ENCODE measurements around the gene ZCCHC3.

The ZCCHC3 gene

DNA sequence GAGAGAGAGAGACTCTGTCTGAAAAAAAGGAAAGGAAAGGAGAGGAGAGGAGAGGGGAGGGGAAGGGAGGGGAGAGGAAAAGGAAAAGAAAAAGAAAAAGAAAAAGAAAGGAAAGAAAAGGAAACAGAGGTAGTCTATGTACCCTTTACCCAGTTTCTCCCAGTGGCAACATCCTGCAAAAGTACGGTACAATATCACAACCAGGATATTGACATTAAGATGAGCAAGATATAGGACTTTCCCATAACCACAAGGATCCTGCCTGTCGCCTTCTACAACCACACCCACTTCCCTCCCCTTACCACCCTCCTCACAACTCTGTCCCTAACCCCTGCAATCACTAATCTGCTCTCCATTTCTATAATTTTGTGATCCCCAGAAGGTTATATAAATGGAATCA, 10.9 kb upstream of the ZCCHC3 start:
- no peak for DNase-seq

DNA sequence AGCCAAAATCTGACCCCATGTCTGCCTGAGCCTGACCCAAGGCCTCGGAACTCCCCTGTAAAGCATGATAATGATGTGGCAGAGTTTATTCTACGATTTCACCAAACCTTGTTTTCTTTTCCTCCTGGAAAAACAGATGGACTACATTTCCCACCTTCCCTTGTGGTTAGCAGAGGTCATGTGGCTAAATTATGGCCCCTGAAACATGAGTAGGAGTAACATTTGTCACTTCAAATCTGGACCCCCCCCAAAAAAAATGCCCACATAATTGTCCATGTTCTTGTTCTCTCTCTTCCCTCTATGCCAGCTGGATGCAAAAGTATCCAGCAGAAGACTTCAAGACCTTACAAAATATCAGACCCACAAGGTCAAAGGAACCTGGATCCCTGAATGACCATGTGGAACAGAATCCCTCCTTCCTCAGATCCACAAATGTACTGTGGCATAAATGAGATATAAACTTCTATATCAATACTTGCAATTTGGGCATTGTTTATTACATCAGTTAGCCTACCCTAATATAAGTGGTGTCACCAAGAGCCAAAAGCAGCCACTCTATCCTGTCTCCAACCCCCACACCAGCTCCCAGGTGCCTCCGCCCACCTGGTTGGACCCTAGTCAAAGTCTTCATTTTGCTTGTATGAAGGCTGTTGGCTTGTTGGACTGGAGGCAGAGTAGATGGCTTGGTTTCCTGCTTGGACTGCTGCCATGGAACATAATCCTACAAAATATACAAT, 8.2 kb upstream of the ZCCHC3 start:
- no peak for DNase-seq

DNA sequence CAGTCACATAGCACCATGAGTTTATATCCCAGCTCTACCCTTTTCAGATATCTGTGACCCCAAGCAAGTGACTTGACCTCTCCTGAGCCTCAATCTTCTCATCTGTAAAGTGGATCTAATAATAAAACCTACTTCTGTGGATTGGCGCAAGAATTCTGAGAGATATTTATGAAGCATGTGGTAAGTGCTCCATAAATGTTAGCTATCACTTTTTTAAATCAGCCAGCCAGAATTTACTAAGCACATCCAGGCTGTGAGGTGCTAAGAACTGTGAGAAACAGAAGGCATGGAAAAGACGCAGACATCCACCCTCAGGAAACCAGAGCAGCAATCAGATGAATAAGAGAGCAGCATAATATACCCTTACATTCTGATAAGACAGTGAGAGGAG, 7.7 kb upstream of the ZCCHC3 start:
- DNase-seq: no peak

DNA sequence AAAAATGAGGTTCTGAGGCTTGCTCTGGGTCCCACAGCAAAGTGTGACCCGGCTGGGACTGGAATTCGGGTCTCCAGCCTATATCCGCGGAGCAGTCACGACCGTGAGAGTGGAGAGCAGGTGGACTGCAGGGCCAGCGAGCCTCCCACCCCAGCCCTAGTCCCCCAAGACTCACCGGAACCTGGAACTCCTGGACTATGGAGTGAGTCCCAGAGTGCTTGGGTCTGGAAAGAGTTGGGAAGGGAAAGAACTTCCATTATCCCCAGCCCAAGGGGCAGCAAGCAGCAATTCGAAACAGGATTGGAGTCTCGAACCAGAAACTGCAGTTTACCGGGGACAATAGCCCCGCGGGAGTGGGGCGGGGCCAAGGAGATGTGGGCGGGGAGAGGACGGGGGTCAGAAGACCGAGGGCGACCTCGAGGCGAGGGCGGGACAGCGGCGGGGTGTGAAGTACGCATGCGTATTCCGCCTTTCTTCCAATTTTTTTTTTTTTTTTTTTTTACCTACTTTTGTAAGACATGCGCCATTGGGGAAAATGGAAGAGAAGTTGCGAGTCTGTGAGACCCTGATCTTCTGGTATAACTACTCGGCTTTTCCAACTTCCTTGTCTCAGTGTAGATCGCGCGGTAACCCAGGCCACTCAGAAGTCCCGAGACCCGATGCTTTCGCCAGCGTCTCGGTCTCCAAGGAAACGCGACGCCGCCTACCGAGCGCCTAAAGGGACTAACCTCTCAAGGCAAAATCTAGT, 7.1 kb upstream of the ZCCHC3 start, which contains the start of gene C20orf96:
Gene C20orf96 (minus strand): TSS at position 667 of the 748 bp plus-strand sequence. CDS start 140 bp downstream, at position 527.
- DNase-seq: peak; percentile 69

DNA sequence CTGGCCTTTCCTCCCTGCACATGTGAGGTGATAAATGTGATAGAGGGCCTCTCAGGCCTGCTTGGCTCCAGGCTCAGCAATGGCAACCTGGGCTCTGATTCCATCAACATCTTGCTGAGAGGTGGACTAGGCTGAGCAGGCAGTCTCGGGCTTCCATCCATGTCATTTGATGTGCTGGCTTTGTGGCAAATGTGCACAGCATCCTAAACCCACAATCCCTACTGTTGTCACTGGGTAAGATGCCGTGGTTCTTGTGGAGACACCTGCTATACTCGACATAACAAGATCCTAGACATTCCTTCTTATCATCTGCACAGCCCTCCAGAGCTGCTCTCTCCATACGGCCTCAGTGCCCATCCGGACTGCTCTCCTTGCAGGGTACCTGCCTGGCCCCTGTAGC, 2.8 kb upstream of the ZCCHC3 start:
- DNase-seq: no peak

DNA sequence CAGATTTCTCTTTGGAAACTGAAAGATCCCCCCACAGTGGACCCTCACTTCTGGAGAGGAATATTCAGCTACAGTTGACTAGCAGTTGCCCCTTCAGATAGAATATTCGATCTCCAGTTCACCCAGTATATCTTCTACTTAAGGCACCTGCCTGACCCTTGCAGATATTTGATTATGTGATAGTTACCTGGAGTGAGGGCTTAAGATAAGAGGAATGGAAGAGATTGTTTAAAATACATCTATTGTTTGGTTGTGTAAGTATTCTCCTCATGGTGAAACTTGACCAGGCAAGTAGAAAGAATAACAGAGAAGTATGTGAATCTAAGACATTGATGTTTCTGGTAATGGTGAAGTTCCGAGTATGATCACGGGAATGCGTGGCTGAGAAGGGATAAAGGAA, 1.6 kb upstream of the ZCCHC3 start:
- DNase-seq: no peak

DNA sequence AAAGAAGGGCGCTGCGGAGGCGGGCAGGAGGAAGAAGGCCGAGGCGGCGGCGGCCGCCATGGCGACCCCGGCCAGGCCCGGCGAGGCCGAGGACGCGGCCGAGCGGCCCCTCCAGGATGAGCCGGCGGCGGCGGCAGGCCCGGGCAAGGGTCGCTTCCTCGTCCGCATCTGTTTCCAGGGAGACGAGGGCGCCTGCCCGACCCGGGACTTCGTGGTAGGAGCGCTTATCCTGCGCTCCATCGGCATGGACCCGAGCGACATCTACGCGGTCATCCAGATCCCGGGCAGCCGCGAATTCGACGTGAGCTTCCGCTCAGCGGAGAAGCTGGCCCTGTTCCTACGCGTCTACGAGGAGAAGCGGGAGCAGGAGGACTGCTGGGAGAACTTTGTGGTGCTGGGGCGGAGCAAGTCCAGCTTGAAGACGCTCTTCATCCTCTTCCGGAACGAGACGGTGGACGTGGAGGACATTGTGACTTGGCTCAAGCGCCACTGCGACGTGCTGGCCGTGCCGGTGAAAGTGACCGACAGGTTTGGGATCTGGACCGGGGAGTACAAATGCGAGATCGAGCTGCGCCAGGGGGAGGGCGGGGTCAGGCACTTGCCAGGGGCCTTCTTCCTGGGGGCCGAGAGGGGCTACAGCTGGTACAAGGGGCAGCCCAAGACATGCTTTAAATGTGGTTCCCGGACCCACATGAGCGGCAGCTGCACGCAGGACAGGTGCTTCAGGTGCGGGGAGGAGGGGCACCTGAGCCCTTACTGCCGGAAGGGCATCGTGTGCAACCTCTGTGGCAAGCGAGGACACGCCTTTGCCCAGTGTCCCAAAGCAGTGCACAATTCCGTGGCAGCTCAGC, 780 bp downstream of the ZCCHC3 start:
- no peak for DNase-seq

DNA sequence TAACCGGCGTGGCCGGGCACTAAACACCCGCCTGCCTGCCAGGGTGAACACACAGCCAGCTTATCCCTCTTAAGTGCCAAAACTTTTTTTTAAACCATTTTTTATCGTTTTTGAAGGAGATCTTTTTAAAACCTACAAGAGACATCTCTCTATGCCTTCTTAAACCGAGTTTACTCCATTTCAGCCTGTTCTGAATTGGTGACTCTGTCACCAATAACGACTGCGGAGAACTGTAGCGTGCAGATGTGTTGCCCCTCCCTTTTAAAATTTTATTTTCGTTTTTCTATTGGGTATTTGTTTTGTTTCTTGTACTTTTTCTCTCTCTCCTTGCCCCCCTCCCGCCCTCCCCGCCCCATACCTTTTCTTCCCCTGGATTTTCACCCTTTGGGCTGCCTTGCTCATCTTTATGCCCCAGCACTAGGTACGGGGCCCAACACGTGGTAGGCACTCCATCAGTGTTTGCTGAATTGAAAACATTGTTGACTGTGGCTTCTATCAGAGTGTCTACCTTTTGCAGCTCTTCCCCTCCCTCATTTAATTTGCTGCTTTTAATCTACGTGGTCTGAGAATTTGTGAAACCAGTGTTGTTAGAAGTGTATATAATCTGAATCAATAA, 1.5 kb downstream of the ZCCHC3 start:
- no peak for DNase-seq

DNA sequence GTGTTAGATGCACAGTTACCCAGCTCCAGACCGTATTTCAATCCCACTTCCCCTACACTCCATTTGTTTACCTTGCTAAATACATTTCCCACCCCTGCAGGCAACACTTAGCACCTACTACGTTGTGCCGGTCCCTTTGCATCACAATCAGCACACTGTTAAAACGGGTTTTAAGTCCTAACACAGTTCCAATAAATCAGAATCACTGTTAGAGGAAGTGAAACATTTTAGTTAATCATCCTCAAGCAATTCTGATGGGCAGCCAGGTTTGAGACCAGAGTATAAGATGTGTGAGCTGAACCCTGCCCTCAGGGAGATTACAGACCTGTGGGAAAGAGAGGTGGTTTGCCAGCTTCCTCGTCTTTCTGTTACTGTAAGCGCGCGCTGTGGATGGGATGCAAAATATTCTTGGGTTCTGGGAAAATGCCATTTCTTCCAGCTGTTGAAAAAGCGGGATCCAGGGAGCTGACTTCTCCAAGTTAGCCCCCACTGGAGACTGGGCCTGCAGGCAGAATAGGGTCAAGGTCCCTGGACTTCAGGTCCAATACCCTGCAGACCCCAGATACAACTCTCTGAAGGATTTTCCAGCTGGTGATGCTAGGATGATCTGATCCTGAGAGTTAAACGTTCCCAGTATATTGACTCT, 3.1 kb downstream of the ZCCHC3 start:
- DNase-seq: no peak

DNA sequence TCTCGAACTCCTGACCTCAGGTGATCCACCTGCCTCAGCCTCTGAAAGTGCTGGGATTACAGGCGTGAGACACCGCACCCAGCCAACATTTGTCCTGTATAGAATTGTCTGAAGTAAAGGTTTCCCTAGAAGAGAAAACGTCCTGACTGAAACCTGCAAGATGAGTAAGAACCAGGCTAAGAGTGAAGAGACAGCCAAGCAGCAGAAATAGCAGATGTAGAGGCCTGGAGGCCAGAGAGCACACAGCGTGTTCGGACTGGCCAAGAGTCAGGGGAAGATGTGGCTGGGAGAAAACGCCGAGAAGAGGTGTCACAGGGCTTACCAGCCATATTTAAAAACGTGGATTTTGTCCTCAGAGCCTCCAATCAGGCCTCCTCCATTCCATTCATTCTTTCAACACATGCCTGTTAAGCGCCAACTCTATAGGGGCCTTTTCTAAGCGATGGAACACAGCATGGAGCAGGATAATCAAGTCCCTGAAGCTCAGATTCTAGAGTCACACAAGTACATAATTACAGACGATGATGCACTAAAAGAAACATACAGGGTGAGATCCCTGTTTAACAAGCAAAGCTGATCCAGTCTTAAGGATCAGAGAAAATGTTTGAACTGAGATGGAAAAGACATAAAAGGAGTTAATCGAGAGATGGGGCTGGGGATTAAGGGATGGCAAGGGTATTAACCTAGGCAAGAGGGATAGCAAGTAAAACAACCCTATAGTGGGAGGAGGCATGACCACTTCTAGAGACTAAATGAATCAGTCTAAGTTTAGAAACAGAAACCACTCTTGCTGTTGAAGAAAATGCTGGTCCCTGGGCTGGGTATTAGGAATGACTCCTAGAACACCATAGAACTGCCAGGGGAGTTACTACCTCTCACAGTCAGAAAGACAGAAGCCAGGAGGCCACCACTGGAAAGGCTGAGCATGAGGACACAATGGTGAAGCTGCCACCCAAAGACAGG, 4.8 kb downstream of the ZCCHC3 start:
- no peak for DNase-seq

DNA sequence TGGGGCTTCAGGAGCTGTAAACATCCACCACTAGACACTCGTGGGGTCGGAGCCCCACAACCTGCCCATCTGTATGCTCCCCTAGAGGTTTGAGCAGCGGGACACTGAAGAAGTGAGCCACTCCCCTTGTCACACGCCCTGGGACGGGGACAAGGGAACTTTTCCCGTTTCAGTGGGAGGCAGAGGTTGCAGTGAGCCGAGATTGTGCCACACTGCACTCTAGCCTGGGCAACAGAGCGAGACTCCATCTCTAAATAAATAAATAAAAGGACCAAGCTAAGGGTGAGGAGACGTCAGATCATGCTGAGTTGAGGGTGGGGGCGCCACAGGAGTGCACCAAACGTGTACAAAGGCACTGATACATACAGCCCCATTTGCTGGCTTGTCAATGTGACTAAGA, 8.4 kb downstream of the ZCCHC3 start:
- DNase-seq: no peak

DNA sequence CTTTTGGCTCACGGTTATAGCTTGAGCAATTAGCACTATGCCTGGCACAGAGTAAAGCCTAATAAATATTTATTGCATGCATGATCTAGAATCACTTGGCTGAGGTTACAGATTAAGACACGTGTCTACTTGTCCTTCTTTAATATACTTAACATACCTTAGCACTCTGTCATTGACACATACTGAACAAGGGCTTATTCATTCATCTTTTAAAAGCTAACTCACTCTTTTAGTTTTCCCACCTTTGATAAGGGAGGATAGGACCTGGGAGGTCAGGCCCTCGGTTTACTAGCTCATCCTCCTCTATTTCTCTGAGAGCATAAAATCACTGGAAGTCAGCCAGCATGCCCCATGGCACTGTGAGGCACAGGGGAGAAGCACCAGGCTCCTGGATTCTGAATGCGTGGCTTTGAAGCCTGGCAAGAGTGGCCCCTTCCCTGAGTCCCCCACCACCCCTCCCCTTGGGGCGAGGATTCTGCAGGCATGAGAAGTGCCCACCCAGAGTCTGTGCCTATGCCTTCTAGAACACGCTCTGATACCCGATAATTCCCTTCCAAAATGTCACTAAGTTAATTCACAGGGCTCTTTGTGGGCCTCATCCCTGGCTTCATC, 11.2 kb downstream of the ZCCHC3 start:
- DNase-seq: no peak

DNA sequence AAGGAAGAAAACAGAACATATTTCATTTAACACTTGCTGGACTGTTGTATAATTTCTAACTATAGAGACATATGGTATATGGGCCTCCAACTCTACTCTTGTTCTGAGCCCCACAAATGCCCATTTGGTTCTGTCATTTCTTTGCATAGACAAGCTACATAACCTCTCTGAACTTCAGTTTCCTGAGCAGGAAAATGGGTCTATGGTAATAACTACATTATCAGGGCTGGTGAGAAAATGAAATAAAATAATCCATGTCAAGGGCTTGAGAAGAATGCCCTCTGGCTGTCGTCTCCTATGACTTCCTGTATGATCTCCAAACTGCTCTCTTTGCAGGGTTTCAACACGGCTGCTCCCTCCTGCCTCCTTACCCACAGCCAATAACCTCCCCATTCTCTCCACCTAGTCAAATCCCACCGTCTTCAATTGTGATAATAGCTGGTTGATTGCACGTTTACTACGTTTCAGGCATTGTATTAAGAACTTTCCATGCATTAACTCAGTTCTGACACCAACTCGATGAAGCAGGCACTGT, 12.0 kb downstream of the ZCCHC3 start:
- no peak for DNase-seq

DNA sequence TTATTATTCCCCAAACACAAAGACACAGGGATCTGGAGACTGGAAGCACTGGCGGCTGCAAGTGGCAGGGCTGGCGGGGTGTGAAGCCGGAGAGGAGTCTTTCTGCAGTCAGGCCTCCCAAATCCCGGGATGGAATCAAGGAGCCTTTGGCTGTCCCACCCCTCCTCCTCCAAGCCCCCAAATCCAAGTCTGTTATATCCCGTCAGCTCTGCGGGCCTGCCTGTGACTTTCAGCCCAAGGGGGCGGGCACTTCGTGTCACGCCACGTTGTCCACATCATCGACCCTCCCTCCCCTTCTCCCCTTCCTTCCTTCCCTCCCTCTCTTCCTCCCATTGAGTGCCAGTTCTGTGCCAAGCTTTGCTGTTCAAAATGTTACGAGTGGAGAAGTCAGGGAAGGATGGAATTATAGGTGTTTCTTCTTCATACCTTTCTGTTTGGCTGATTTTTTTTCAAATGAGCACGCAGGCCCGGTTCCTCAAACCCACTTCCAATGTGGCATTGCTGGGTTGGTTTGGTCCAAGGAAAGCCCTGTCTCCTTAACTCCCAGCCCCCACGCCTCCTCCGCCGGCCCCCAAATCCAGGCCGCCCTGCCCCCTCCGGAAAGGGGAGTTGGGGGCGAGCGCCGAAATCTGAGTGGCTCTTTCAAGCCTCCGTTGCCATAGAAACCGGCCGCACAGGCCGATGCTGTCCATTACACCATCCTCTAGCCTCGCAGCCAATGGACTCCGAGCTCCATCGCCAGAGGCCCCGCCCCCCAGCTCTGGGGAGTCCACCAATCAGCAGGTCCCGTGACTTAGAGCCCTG, 12.7 kb downstream of the ZCCHC3 start:
- DNase-seq: peak; percentile 31

DNA sequence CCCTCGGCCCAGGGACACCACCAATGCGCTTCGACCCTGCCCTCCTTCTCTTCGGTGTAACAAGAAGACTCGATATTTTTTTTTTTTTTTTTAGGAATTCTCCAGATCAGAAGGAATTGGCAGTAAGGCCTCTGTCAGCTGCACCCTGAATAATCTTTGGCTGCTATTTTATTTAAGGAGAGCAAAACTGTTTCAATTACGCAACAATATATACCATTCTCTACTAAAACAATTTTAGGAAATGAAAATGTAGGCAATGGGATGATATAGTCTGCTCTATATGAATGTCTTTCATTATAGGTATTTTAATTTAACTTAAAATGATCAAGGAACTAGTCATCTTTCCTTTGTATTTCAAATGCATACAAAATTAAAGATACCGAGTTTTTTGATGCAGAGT, 13.3 kb downstream of the ZCCHC3 start:
- DNase-seq: no peak

DNA sequence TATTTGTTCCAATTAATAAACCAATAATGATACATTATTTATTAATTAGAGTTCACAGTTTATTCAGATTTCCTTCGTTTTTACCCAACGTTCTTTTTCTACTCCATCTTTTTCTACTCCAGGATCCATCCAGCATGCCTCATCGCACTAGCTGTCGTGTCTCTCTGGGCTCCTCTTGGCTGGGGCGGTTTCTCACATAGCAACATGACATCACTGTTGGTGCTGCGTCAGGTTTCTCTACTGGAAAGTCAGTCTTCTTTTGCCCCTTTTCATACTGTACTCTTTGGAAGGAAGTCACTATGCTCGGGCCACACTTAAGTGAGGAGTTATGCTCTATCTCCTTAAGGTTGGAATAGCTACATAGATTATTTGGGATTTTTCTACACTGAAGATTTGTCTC, 14.2 kb downstream of the ZCCHC3 start:
- no peak for DNase-seq

DNA sequence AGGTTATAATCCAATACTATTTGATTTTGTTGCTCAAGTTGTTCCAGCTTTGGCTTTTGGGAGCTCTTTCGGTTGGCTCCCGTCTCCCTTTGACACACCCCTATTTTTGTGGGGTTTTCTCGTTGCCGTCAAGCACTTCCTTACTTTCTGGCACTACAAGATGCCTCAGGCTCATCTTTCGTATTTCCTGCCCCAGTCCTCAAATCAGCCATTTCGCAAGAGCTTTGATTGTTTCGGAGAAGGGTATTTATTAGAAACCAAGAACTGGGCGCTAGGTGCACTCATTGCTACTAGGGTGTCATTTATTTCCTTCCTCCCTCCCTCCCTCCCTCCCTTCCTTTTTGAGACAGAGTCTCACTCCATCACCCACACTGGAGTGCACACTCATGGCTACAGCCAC, 14.7 kb downstream of the ZCCHC3 start:
- DNase-seq: no peak

DNA sequence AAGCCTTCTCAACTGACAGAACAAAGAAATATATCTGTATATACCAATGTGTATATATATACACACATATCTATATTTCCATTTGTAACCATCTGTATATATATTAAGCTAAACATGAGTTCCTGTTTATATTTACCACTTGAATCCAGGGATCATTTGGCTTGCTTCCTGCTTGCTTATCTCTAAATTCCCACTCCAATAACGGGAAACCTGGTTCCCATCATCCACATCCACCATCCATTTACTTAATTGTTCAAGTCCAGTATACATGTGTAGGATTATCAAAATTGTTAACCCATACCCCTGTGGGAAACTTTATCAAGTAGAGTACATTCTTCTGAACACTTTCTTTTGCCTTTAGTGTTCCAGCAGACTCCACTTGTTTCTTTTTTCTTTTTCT, 15.5 kb downstream of the ZCCHC3 start:
- no peak for DNase-seq

DNA sequence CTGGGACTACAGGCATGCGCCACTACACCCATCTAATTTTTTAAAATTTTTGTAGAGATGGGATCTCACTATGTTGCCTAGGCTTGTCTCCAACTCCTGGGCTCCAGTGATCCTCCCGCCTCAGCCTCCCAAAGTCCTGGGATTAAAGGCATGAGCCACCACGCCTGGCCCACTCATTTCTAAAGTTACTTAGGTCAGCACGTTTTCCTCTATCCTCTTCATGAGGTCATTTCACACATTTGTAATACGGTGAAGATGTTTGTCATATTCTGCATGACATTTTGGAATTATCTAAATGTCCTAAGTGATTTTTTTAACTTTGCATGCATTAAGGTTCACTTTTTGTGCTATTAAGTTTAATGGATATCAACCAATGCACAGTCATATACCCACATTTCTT, 16.0 kb downstream of the ZCCHC3 start:
- no peak for DNase-seq

DNA sequence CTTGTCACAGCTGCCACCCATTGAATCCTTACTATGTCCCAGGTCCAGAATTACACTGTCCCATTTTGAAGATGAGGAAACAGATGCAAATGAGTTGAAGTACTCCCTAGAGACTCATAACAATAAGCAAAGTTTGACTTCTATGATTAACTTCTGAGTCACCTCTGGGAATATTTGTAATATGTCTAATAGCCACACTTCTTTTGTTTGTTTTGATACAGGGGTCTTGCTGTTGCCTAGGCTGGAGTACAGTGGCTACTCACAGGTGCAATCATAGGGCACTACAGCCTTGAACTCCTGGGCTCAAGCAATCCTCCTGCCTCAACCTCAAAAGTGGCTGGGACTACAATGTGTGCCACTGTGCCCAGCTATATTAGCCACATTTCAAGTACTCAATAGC, 16.6 kb downstream of the ZCCHC3 start:
- DNase-seq: no peak

All from activated gamma-delta T cell (primary cell).